Glomerular endothelial cell (primary cell): Measurements from ENCODE around the gene CPXM1. TPM values are rescaled to one million over a fixed set of nuclear protein-coding genes. Genes with fewer than 3 reads are reported as not detected.

ENCODE experiments used
- DNase-seq: peaks from one replicate; pipeline ENCODE4 v3.0.0-alpha.2; 2011; ENCODE audit warnings: low read depth, low spot score; ENCODE audit errors: extremely low read depth
- total RNA-seq: library from RNA; depleted of rRNA; stranded (reverse); fragments of >200 nt; gene quantifications from 2 replicates; pipeline ENCODE4 v1.2.3, GENCODE V29; 2015

CPXM1 gene
- total RNA-seq, 1 donor from 2014 or later: 12.5 TPM

GRCh38 chr20:2751347-2751877 is 49.0 kb downstream of the CPXM1 start:
- no peak for DNase-seq

- no peak for DNase-seq
Measured at GRCh38 chr20:2750491-2751251, 49.8 kb downstream of the CPXM1 start.

- no peak for DNase-seq
Measured at GRCh38 chr20:2749951-2750490, 50.4 kb downstream of the CPXM1 start.

- no peak for DNase-seq
Measured at GRCh38 chr20:2749343-2749950, 51.0 kb downstream of the CPXM1 start.

- no peak for DNase-seq
Measured at GRCh38 chr20:2748551-2749342, 51.7 kb downstream of the CPXM1 start.

GRCh38 chr20:2747676-2748235 is 52.7 kb downstream of the CPXM1 start:
- no peak for DNase-seq

- no peak for DNase-seq
Measured at GRCh38 chr20:2746636-2747265, 53.7 kb downstream of the CPXM1 start.

GRCh38 chr20:2745936-2746635 is 54.3 kb downstream of the CPXM1 start:
- DNase-seq: no peak

- no peak for DNase-seq
Measured at GRCh38 chr20:2745060-2745910, 55.1 kb downstream of the CPXM1 start.

Other genes with a start within 250 kb of the CPXM1 start
- 122 and 123 TPM in 2 replicates for gene NOP56, start 148.0 kb downstream of the CPXM1 start, total RNA-seq
- 81.7 and 111 TPM in 2 replicates for gene IDH3B, start 136.4 kb downstream of the CPXM1 start, total RNA-seq
- 2.3 and 4.1 TPM in 2 replicates for gene EBF4, start 107.8 kb downstream of the CPXM1 start, total RNA-seq
- not detected in 2 replicates for gene C20orf141, start 14.4 kb upstream of the CPXM1 start, total RNA-seq
- not detected in 2 replicates for gene TMEM239, start 15.7 kb upstream of the CPXM1 start, total RNA-seq
- 13.4 and 22.7 TPM in 2 replicates for gene PCED1A, start 40.0 kb upstream of the CPXM1 start, total RNA-seq
- gene VPS16, start 40.1 kb upstream of the CPXM1 start, total RNA-seq: 32.8 and 36.6 TPM in 2 replicates
- 46.9 and 62.0 TPM in 2 replicates for gene PTPRA, start 72.9 kb upstream of the CPXM1 start, total RNA-seq
- 0.48 TPM in 1 of 2 replicates, not detected in the other for gene GNRH2, start 243.0 kb upstream of the CPXM1 start, total RNA-seq
- gene MRPS26, start 245.4 kb upstream of the CPXM1 start, total RNA-seq: 30.8 and 37.9 TPM in 2 replicates